Keratinocyte (primary cell): ENCODE results near the gene DPAGT1. TPM values are rescaled to one million over a fixed set of nuclear protein-coding genes. Genes with fewer than 3 reads are reported as not detected.
A peak's percentile ranks its signal among the peaks of the same experiment; 100 is the strongest.

Source experiments
- DNase-seq: peaks from one replicate; pipeline ENCODE4 v3.0.0-alpha.2; 2011; ENCODE audit warnings: low read depth, missing footprints, low spot score
- FAIRE-seq: peaks from 2 replicates; lab custom pipeline; 2011; peaks lifted over from hg19 to GRCh38; lab: Jason Lieb, UNC
- H2AFZ ChIP-seq: 2 replicates; pipeline ENCODE4 v1.6.0; 2012; ENCODE audit warnings: low read length, control low read depth, inconsistent platforms; ENCODE audit not compliant: control insufficient read depth
- H3K27ac ChIP-seq: 2 replicates; pipeline ENCODE4 v1.5.1; 2011; ENCODE audit warnings: low read length; ENCODE audit not compliant: control insufficient read depth, insufficient read depth
- H3K27me3 ChIP-seq: 3 replicates; pipeline ENCODE4 v1.6.0; 2011; ENCODE audit warnings: low read length; ENCODE audit not compliant: control insufficient read depth, insufficient read depth; ENCODE audit errors: extremely low read depth
- H3K36me3 ChIP-seq, 2 experiments: 2 replicates in 1 of 2; 3 replicates in 1 of 2; pipeline ENCODE4 v1.5.1; 2011; ENCODE audit warnings: low read length in 2 of 2, mild to moderate bottlenecking in 1 of 2; ENCODE audit not compliant: control insufficient read depth in 2 of 2, insufficient read depth in 2 of 2; ENCODE audit errors: extremely low read depth in 1 of 2
- H3K4me1 ChIP-seq: 3 replicates; pipeline ENCODE4 v1.5.1; 2011; ENCODE audit warnings: low read length; ENCODE audit not compliant: control insufficient read depth, insufficient read depth; ENCODE audit errors: extremely low read depth
- H3K4me2 ChIP-seq: 3 replicates; pipeline ENCODE4 v1.6.0; 2011; ENCODE audit warnings: low read depth, low read length; ENCODE audit not compliant: control insufficient read depth, insufficient read depth; ENCODE audit errors: extremely low read depth
- H3K4me3 ChIP-seq, 3 experiments: fragments of 200-600 bp in 1 of 3; sonication (generic) in 1 of 3; 2 replicates in 2 of 3; 3 replicates in 1 of 3; pipeline ENCODE4 v1.5.1; 2011 to 2016; ENCODE audit warnings: low read length in 3 of 3, mild to moderate bottlenecking in 3 of 3, control low read depth in 2 of 3, inconsistent platforms in 1 of 3, low read depth in 1 of 3, mixed read lengths in 1 of 3, mixed run types in 1 of 3, moderate library complexity in 1 of 3; ENCODE audit not compliant: control insufficient read depth in 2 of 3, insufficient read depth in 2 of 3; ENCODE audit errors: extremely low read depth in 1 of 3
- H3K79me2 ChIP-seq: 2 replicates; pipeline ENCODE4 v1.6.0; 2012; ENCODE audit warnings: low read length; ENCODE audit not compliant: control insufficient read depth, insufficient read depth
- H3K9ac ChIP-seq: 3 replicates; pipeline ENCODE4 v1.6.0; 2011; ENCODE audit warnings: low read length; ENCODE audit not compliant: control insufficient read depth, insufficient read depth; ENCODE audit errors: extremely low read depth
- H3K9me1 ChIP-seq: 3 replicates; pipeline ENCODE4 v1.6.0; 2011; ENCODE audit warnings: low read length; ENCODE audit not compliant: control insufficient read depth, insufficient read depth; ENCODE audit errors: extremely low read depth
- H3K9me3 ChIP-seq: 2 replicates; pipeline ENCODE4 v1.5.1; 2012; ENCODE audit warnings: low read depth, low read length; ENCODE audit not compliant: control insufficient read depth
- H4K20me1 ChIP-seq: 3 replicates; pipeline ENCODE4 v1.6.0; 2011; ENCODE audit warnings: low read length; ENCODE audit not compliant: control insufficient read depth, insufficient read depth; ENCODE audit errors: extremely low read depth
- EZH2 ChIP-seq: IDR thresholded peaks from one replicate; pipeline ENCODE4 v1.6.1; 2012; ENCODE audit warnings: inconsistent platforms, mild to moderate bottlenecking, low read length, moderate library complexity
- dilution Hi-C: fragments of 300-500 bp; cut with MboI; formaldehyde crosslinking; loops from one replicate; pipeline ENCODE4 v1.7.0; 2020; ENCODE audit warnings: low sequenced_read_pairs; ENCODE audit not compliant: extremely low pct_ligation_motif_present
- polyA plus RNA-seq, 5 experiments: library from polyadenylated mRNA; depleted of rRNA in 3 of 5; stranded (reverse) in 3 of 5; stranded (forward) in 1 of 5; unstranded in 1 of 5; fragments of >200 nt; gene quantifications; 1 replicate in 1 of 5; 2 replicates in 3 of 5; 3 replicates in 1 of 5; pipeline versions ENCODE4 v1.2.1 to v1.2.3, GENCODE V29; 2011 to 2012; ENCODE audit warnings: missing spikeins in 2 of 5, low read depth in 1 of 5, low replicate concordance in 1 of 5
- TF ChIP-seq, protein P1 (sequence below), 3 experiments: IDR thresholded peaks in 1 of 3; conservative IDR thresholded peaks in 1 of 3; optimal IDR thresholded peaks in 1 of 3; 2 replicates in 2 of 3; 3 replicates in 1 of 3; pipeline versions ENCODE3 to v1.5.1; 2011; ENCODE audit warnings: low read length in 3 of 3, mild to moderate bottlenecking in 3 of 3, moderate library complexity in 2 of 3, control low read depth in 1 of 3, inconsistent platforms in 1 of 3; ENCODE audit not compliant: insufficient read depth in 2 of 3; ENCODE audit errors: extremely low read depth in 1 of 3

Gene DPAGT1
- polyA plus RNA-seq, 1 donor (not counting 4 experiments of a cell fraction or from before 2014, with no cell fraction given) = 59.7 TPM

DNA sequence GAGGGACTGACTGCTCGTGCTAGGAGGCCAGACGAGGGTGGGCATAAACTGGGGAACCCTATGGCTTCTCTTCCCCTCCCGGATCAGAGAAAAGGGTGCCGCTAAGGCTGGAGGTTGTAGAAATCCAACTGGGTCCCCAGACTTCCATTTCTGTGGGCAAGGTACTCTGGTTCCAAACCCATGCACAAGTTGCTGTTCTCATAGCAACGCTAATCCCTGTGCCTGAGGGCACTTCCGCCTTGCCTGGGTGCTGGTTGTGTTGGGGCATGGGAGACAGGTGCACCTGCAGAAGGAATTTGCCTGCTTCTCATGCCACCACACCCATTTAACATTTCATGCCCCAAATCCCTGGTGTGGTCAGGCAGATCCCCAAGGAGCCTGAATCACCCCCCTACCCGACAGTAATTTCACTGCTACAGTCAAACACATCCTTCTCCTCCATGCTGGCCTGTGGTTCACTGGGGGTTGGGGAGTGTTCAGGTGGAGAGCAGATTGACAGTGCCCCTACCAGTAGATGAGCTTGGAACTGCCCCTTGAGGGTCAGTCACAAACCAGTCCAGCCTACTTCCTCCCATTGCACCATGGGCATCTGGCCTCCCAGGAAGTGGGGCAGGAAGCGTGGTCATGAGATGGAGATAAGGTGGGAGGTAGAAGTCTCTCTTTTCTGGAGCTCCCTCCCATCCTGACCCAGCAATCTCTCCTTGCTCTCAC is 6.6 kb upstream of the DPAGT1 start:
- Histone ChIP-seq H3K27ac (peak overlapping the region; percentile 16), H3K9ac (peak overlapping the region; percentile 76), H3K79me2 (peaks cover 10% of the 10 kb centered on the region), H4K20me1 (no peaks in the 10 kb centered on the region), H3K4me2 (peak overlapping the region; percentile 95), H3K27me3 (no peaks in the 10 kb centered on the region), H3K36me3 (peaks cover 7 to 9% of the 10 kb centered on the region in 2 experiments), H3K4me3 (peak overlapping the region; percentile 76 to 82 (median 82)), H2AFZ (peak overlapping the region; percentile 29), H3K4me1 (peaks cover 23% of the 10 kb centered on the region), H3K9me3 (no peaks in the 10 kb centered on the region), H3K9me1 (peaks cover 8% of the 10 kb centered on the region)
- TF ChIP-seq EZH2 = no peak
- TF ChIP-seq, protein P1, sequence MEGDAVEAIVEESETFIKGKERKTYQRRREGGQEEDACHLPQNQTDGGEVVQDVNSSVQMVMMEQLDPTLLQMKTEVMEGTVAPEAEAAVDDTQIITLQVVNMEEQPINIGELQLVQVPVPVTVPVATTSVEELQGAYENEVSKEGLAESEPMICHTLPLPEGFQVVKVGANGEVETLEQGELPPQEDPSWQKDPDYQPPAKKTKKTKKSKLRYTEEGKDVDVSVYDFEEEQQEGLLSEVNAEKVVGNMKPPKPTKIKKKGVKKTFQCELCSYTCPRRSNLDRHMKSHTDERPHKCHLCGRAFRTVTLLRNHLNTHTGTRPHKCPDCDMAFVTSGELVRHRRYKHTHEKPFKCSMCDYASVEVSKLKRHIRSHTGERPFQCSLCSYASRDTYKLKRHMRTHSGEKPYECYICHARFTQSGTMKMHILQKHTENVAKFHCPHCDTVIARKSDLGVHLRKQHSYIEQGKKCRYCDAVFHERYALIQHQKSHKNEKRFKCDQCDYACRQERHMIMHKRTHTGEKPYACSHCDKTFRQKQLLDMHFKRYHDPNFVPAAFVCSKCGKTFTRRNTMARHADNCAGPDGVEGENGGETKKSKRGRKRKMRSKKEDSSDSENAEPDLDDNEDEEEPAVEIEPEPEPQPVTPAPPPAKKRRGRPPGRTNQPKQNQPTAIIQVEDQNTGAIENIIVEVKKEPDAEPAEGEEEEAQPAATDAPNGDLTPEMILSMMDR (optimal IDR thresholded peaks at IDR 0.05 in 1 of 3, IDR thresholded peaks at IDR 0.05 in 1 of 3, conservative IDR thresholded peaks at IDR 0.05 in 1 of 3; ENCODE audit: extremely low read depth in 1 of 3, insufficient read depth in 2 of 3, low read length in 3 of 3) = no peak
- dilution Hi-C loops = no loop called here
- DNase-seq = no peak
- FAIRE-seq = peak; percentile 71

DNA sequence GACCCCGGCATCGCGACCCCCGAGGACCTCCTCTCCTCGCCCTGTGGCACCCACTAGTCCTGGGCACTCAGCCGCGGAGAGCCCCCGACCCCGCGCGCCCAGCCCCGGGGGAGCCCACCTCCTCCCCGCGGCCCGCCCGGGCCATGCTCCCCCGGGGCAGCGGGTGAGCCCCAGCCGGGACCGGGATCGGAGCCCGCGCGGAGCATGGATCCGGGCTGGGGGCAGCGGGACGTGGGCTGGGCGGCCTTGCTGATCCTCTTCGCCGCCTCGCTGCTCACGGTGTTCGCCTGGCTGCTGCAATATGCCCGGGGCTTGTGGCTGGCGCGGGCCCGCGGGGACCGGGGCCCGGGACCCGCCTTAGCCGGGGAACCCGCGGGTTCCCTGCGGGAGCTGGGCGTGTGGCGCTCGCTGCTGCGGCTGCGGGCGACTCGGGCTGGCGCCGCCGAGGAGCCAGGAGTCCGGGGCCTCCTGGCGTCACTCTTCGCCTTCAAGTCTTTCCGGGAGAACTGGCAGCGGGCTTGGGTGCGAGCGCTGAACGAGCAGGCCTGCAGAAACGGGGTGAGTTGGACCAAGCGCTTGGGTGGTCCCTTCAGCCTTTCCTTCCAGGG is 6.0 kb upstream of the DPAGT1 start:
- no peak for FAIRE-seq
- Histone ChIP-seq H3K9me3 (no peaks in the 10 kb centered on the region), H3K4me2 (peak overlapping the region; percentile 95)

More for the DNA sequence above, 6.0 kb upstream of the DPAGT1 start:
- peak overlapping the region; percentile 76 to 82 (median 82) for H3K4me3 ChIP-seq
- peaks cover 10% of the 10 kb centered on the region for H3K79me2 ChIP-seq
- no peak for DNase-seq
- peak overlapping the region; percentile 76 for H3K9ac ChIP-seq
- H3K4me1 ChIP-seq = peaks cover 25% of the 10 kb centered on the region
- peaks cover 3 to 8% of the 10 kb centered on the region in 2 experiments for H3K36me3 ChIP-seq
- H2AFZ ChIP-seq = peak overlapping the region; percentile 68
- no peaks in the 10 kb centered on the region for H4K20me1 ChIP-seq
- TF ChIP-seq, protein P1 (optimal IDR thresholded peaks at IDR 0.05 in 1 of 3, IDR thresholded peaks at IDR 0.05 in 1 of 3, conservative IDR thresholded peaks at IDR 0.05 in 1 of 3; ENCODE audit: extremely low read depth in 1 of 3, insufficient read depth in 2 of 3, low read length in 3 of 3) = no peak
- no peak for TF ChIP-seq EZH2
- H3K27ac ChIP-seq = peak overlapping the region; percentile 30
- dilution Hi-C loops = no loop called here
- no peaks in the 10 kb centered on the region for H3K27me3 ChIP-seq
- H3K9me1 ChIP-seq = peaks cover 8% of the 10 kb centered on the region
